CD4-positive, alpha-beta T cell treated with Interleukin-4 for 4 hours (primary cell): Measurements from ENCODE around the gene ROBO2.

Source experiments
- DNase-seq: peaks from one replicate; pipeline ENCODE4 v3.0.0-alpha.2; 2020

ROBO2 gene

DNA sequence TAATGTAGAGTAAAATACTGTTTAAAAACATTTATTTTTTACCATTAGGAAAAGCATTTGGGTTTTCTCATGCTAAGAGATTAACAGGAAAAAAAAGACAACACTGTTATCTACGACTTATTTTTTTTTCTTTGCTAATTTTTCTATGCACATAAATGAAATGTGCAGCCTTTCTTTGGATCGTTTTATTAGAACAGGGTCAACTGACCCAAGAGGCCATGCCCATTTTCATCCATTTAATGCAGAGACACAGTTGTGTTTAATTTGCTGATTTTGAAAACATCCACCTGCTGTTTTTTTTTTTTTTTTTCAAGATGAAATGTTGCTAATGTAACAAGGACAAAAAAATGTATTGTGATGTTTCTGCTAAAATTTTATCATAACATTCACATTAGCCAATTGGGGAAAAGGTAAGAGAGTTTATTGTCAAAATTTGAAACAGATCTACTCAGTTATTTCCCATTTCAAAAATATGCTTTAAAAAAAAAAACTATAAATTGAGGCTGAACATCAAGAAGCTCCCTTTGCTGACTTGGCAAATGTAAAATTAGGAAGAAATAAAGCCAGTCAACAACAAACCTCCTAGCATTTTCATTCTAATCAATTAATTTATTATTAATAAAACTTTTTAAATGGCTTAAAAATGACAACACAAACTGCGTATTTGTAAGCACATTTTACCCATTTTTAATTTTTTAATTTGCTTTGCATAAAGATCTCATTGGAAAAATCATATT, 485.2 kb downstream of the ROBO2 start:
- no peak for DNase-seq

DNA sequence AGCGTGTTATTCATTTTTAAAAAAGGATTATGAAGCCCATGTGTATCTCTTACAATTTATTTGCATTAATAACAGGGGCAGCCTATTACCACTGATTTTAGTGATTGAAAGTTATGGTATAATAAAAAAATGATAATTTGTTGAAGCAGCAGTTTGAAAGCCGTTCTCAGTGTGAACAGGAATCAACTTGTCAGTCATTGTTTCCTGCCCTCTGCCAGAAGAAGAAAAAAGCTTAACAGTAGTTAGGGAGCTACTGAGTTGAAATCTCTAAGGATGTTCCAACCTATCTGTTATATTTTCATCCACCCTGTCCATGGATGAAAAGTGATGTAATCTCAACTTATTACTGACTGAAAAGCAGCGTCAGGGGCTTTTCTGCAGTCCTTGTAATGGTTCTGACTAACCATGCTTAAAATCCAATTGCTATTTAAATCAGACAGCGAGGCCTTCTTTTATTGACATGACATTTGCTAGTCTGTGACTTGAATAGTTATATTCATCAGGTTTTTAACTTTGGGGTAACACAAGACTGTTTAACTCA, 486.7 kb downstream of the ROBO2 start:
- DNase-seq = no peak

DNA sequence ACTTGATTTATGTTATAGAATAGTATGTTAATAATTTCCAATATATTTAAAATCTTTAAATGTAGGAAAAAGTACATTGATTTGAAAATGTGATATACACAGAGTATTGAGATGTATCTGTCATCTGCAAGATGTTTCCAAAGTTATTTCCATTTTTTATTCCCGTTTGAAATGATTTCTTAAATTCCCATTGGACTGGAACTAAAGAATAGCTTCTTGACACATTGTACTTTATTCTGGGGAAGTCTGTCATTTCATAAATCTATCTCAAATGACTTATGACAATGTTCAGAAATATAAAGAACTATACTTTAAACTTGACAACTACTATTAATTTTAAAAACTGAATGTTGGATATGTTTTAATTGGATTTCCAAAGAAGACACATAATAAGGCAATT, 489.6 kb downstream of the ROBO2 start:
- DNase-seq = no peak

DNA sequence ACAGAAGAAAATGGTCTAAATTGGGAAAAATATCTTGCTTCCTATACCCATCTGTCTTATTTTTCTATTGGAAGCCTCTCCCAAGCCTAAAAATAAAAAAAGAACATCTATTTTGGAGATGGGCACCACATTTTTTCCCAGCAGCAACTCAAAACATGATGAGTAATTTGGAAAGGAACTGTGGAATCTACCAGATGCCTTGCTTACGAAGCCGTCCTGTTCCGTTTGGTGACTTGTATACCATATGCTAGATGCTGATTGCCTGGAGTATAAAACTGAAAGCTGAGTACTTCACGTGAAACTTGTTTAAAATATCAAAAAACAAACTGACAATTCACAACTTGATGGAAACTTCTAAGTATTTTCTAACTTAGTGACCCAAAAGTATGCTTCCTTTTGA, 491.0 kb downstream of the ROBO2 start:
- DNase-seq = no peak

DNA sequence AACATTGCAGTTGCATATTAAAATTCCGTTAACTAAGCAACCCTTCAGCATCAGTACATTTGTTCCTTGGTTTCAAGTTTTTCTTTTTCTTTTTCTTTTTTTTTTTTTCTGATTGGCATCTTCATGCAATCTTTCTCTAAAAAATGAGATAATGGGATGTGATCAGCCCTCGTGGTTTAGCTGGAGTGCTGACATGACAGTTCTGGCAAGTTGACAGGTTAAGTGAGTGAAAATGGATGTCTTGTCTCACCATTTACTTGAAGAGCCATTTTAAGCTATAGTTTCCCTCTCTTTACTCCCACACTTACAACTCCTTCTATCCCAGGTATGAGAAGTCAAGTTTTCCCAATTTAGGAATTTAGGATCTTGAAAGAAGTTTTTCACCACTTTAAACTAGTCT, 495.2 kb downstream of the ROBO2 start:
- no peak for DNase-seq

DNA sequence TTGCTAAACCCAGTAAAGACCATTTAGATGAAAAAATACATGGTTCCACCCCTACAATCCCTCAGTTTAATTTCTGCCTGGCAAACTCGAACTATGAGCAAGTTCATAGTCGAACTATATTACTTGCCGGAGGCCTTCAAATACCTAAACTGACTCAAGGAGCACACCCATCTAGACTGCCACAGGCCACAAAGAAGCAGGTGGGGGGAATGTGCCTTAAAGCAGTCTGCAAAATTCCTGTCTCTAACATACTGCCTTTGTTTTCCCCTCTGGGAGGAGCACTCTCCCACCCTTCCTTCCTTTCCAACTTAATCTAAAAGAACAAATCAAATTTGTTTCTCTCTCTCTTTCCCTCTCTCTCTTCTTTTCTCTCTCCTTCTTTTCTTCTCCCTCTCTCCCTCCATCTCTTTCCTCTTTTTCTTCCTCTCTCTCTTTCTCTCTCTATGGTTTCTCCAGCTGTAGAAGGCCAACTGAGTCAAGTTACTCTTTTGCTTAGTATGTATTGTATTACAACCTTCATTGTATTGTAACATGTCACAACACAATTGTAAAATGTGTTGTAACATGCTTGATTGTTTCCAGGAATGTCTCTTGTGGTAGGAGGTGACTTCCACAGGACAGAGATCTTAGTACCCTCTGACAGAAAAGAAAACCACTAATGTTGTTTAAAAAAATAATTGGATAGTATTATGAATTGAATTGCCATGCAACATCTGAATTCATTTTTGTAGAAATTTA, 496.3 kb downstream of the ROBO2 start:
- no peak for DNase-seq

DNA sequence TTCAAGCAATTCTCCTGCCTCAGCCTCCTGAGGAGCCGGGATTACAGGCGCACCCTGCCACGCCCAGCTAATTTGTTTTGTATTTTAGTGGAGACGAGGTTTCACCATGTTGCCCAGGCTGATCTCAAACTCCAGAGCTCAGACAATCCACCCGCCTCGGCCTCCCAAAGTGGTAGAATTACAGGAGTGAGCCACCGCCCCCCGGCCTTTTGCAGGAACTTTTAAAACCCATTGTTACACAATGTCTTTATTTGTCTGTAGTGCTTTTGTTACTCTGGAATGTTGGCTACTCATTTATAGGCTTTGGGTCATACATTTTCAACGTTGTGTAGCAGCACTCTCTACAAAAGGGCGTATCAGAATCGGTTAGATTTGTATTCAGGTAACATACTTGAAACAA, 499.1 kb downstream of the ROBO2 start:
- no peak for DNase-seq

DNA sequence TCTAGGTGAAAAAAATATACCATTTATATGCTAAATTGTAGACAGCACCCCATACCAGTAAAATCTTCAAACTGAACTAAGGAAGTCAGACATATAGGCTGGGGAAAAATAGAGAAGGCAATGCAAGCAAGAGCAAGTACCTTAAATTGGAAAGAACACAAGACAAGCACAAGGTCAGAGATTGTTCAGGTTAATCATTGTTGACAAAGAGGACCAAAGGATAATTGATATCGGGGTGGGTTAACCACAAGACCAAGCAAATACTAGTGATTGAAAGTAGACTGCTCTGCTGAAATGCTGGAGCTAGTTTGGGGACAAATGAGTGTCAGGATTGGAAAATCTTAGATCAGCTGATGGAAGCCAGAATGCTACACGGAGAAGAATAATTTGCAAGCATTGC, 499.8 kb downstream of the ROBO2 start:
- no peak for DNase-seq

DNA sequence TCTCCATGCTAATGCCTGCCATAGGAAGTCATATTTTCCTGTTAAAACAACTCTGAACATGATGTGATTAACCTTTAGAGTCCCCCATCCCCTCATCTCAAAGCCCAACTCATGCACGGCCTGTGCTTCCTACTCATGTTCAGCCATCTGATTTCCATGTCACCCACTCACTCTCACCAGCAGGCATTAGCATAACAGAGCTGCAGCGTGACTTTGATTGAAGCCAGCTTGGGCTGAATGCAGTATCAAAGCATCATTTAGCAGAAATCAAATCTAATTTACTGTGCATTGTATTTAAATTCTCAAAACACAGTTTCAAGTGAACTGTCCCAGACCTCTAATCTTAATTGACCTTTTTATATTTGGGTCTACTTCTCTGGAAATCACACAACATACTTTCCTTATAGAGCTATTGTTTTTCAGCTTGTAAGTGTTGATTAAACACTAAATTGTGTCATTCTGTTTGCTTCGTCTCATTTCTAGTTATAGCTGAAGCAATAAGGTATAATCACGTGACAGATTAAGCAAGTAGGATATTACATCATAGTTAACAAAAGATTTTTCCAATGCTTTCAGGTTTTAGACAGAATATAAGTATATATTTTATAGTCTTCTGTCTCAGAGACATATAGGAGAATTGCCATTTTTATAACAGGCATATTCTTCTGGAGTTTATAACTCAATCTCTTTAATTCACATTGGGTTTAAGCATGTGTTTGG, 501.5 kb downstream of the ROBO2 start:
- no peak for DNase-seq

DNA sequence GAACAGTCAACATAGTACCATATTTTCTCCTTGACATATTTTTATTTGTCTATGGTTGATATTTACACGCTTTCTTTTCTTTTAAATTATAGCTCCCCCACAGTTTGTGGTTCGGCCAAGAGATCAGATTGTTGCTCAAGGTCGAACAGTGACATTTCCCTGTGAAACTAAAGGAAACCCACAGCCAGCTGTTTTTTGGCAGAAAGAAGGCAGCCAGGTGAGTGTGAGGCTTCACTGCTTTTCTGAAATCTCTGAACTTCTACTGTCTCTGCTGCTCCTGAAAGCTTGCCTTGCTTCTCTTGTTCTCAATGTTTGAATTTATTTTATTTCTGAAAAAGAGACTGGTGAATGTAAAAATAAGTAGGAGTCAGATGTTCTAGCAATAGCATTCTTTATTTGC, 506.3 kb downstream of the ROBO2 start:
- DNase-seq = no peak

DNA sequence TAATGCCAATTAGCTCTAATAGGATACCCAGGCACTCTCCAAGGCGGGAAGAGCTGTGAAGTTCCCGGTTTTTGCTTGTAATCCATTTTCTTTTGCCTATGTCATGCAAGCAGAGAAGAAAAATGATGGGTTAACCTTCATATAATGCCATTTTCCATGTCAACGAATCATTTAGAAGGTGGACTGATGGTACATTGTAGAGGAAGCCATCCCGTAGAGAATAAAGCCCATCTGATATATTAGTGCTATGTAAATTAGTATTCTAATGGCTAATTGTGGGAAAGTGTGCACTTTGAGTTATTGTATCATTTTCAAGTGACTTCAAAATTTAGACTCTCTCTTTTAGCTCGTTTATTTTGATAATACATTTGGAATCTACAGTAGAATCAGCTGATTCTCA, 509.1 kb downstream of the ROBO2 start:
- DNase-seq = no peak

DNA sequence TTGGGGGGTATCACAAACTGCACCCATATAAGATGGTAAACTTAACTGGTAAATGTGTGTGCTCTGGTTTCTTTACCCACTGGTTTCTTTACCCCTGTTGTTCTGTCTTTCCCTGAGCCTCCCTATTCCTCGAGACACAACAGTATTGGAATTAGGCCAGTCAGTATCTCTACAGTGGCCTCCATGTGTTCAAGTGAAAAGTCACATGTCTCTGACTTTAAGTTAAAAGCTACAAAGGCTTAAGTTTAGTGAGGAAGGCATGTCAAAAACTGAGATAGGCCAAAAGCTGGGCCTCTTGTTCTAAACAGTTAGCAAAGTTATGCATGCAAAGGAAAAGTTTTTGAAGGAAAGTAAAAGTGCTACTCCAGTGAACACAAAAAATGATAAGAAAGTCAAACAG, 513.3 kb downstream of the ROBO2 start:
- DNase-seq = no peak

DNA sequence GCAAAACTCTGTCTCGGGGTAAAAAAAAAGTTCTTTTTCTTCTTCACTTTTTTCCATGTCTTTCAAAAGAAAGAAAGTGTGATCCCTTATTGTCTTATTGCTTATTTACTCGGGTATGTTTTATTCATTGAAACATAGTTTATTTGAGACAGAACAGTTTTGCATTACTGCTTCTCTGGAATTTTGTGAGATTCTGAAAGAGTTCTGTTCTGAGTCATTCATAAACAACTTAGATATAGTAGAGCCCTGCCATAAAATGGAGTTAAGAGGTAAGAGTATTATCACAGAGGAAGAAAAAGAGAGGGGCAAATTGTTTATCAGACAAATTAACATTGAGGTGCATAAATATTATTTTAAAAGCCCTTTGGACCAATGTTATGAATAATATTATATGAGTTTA, 522.2 kb downstream of the ROBO2 start:
- DNase-seq = no peak

DNA sequence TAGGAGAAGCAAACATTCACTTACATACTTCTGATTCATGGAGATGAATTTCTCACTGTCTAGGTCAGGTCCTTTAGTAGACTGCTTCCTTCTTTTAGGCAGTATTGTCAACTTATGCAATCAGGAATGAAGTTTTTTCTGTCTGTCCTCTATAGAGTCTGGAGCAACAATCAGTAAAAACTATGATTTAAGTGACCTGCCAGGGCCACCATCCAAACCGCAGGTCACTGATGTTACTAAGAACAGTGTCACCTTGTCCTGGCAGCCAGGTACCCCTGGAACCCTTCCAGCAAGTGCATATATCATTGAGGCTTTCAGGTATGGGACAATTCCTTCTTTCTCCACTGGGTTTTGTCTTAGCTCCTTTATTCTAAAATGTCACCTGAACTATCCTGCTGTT, 523.1 kb downstream of the ROBO2 start:
- no peak for DNase-seq

DNA sequence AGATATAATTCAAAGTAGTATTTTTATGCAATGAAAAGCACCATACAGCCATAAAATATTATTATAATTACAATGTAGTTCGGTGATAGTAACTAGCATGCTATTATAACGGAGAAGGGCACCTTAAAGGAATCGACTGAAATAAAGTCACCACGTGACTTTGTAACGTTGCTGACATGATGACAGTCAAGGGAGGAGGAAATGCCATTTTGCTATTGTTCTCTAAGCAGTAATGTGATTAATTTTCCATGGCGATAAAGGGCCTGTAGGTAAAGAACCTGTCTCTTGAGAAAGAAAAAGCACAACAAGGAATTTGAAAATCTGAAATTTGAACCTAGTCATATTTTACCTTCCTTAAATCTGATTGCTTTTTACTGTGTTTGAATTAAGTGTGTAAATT, 526.2 kb downstream of the ROBO2 start:
- no peak for DNase-seq

DNA sequence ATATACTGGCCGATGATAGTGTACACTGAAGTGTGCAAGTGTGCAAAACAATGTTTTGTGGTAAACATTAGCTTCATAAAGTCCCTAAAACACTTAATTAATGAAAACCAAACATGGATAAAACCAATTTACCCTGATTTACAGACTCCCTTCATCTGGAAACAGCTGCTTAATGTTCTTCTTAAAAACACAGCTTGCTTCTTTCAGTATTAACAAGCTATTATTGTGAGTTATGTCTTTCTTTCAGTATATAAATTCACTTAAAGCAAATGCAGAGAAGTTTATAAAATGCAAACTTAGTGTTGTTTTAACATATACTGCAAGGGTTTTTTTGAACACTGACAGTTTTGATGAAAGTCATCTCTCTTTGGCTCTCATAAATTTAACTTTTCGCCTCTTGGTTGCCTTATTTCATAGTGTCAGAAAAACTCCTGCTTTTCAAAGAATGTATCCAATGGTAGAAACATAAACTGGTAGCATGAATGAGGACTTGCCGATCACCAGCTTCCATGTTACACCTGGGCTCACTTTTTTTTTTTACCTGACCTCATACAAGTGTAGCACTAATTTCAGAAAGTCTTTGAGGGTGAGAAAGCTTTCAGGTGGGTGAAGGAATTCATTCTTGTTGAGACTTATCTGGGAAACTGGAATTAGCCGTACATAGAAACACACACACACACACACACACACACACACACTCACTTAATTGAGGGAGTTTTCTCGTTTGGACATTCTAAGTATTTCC, 532.2 kb downstream of the ROBO2 start:
- DNase-seq = no peak

DNA sequence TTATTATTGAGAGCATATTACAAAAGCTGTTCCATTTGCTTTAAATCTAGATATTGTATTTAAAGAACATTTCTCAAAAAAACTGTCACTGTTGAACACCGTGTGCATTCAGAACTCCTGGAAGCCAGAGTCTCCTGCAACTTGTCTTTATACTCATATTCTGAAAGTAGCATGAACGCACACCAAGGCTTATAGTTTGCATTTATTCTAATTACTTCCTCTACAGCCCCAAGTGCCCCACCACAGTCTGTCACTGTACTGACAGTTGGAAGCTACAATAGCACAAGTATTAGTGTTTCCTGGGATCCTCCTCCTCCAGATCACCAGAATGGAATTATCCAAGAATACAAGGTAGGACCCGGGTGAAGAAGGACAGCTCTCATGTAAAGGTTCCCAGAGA, 537.4 kb downstream of the ROBO2 start:
- DNase-seq = no peak

DNA sequence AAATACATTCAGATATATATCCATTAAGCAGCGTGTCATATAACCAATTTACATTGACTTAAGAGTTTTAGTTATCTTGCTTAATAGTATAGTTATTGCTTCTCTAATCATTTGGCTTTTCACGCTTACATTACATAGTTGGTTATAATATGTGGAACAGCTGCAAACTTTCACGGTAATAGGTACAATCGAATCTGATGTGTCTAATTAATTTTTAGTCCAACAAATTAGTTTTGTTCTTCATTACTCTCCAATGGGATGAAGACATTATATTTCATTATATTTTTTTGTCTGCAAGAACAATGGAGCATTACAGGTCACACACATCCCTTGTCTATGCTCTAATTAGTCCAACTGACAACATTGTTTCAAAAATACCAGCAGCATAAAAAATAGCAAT, 546.3 kb downstream of the ROBO2 start:
- no peak for DNase-seq

DNA sequence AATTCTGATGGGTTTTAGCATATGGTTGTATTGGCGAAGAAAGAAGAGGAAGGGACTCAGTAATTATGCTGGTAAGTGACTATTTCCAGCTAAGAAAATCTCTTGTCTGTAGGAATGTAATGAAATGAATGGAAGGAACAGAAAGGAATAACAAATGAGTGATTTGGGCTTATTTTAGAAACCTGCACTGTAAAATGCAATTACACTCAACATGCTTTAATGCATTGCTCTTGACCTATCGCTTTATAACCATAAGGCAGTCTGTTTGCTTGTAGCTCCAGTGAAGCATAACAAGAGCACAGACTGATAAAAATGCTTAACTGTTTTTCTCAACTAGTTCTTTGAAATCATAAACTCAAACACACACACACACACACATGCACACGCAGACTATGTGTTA, 549.0 kb downstream of the ROBO2 start:
- DNase-seq = no peak

DNA sequence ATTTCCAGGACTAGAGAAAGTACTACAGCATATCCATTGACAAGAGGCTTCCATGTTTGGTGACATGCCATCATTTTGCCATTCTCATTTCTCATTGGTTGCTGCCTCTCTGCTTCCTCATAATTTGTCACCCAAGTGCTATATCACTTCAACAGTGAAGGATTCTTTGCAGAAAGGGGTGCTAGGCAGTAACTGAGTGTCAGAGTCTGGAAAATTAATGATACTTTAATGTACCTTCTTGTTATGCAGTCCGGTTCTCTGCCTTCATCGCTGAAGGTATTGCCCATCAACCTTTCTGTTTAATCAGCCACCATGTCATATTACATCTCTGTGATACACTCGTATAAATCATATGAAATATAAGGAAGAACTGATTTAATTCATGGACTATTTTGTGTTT, 550.3 kb downstream of the ROBO2 start:
- no peak for DNase-seq

DNA sequence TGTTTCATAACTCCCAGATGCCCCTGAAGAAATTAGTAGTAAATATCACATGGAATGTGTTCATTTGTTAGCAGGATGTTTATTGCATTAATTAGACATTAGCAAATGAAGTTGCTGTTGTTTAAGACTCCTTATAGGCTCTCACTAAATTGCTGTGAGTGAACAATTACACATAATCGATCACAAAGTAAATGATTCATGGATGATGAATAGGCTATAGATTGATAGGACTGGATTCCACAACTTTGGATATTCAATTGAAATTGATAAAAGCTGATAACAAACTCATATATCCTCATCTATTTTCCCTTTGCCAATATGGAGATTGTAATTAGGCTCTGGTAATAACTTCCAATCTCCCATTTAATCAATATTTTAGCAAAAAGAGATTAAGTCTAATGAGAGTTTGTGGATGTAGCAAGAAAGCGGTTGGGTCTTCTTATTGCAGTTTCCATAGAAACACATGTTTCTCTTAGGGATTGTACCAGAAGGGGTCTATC, 555.5 kb downstream of the ROBO2 start:
- no peak for DNase-seq

DNA sequence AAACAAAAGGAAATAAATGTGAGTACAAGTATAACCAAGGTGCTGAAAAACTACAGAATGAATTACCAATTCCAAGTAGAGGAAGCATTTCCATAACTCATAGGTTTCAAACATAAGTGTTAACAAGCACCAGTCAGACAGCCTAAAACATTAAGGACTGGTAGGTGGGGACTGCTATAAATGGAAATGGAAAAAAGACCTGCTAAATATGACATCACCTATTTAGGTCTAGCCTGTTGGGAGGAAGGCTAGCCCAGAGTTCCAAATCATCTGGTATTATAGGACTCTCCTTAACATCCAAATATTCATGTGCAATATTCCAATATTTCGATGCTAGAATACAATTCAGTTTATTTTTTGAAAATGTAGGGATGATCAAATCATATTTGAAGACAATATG, 560.0 kb downstream of the ROBO2 start:
- no peak for DNase-seq

DNA sequence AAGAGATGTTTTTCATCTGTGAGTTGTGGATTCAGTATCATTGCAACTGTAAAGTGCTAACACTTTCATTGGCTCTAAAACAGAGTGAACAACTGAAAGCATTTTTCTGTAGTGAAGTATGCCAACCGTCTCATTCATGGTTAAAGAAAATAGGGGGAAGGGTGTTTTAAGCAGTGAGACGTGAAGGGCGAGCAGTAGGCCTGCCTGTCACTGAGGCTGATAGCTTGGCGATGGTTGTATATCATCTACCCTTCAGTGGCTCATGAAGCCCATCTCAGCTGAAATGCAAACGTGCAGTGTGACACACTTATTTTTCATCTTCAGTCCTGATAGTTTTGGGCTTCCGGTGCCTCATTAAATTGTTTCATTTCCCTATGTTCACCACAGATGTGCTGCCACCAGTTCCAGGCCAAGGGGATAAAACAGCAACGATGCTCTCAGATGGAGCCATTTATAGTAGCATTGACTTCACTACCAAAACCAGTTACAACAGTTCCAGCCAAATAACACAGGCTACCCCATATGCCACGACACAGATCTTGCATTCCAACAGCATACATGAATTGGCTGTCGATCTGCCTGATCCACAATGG, 562.0 kb downstream of the ROBO2 start:
- no peak for DNase-seq
